ENCODE measurements around the gene FLT3LG.

The FLT3LG gene

GRCh38 chr19:49473868-49474541 is at the start of gene FLT3LG:
FLT3LG (plus strand) TSS chr19:49474215; CDS start chr19:49474640, 425 bp downstream.
- DNase-seq: peak; percentile 60

GRCh38 chr19:49425178-49425577 is 48.8 kb upstream of the FLT3LG start, which contains the start of gene GFY:
GFY (plus strand) TSS chr19:49425388; CDS start chr19:49426431, 1,043 bp downstream.
- peak; percentile 5 for DNase-seq

- peak; percentile 55 for DNase-seq
Measured at GRCh38 chr19:49425922-49426592, 48.0 kb upstream of the FLT3LG start.

- DNase-seq: no peak
Measured at GRCh38 chr19:49427339-49427738, 46.7 kb upstream of the FLT3LG start.

GRCh38 chr19:49427855-49428546 is 46.0 kb upstream of the FLT3LG start:
- no peak for DNase-seq

GRCh38 chr19:49428547-49429451 is 45.2 kb upstream of the FLT3LG start:
- no peak for DNase-seq

- DNase-seq: no peak
Measured at GRCh38 chr19:49430172-49430677, 43.8 kb upstream of the FLT3LG start.

- DNase-seq: no peak
Measured at GRCh38 chr19:49430678-49431329, 43.2 kb upstream of the FLT3LG start.

GRCh38 chr19:49431330-49431749 is 42.7 kb upstream of the FLT3LG start:
- DNase-seq: no peak

- no peak for DNase-seq
Measured at GRCh38 chr19:49432141-49433073, 41.6 kb upstream of the FLT3LG start.

- DNase-seq: no peak
Measured at GRCh38 chr19:49433240-49433901, 40.6 kb upstream of the FLT3LG start.

GRCh38 chr19:49434907-49435583 is 39.0 kb upstream of the FLT3LG start:
- DNase-seq: no peak

GRCh38 chr19:49435670-49436069 is 38.3 kb upstream of the FLT3LG start:
- DNase-seq: no peak

- no peak for DNase-seq
Measured at GRCh38 chr19:49436381-49437017, 37.5 kb upstream of the FLT3LG start.

GRCh38 chr19:49437231-49437630 is 36.8 kb upstream of the FLT3LG start:
- no peak for DNase-seq

GRCh38 chr19:49438261-49438660 is 35.8 kb upstream of the FLT3LG start:
- no peak for DNase-seq

- DNase-seq: no peak
Measured at GRCh38 chr19:49439836-49440235, 34.2 kb upstream of the FLT3LG start.

- no peak for DNase-seq
Measured at GRCh38 chr19:49440439-49441209, 33.4 kb upstream of the FLT3LG start.
